H1 (cell line): ENCODE data around the gene DOCK6. TPM values are rescaled to one million over a fixed set of nuclear protein-coding genes. Genes with fewer than 3 reads are reported as not detected.

Experiments used
- ATF2 ChIP-seq: IDR thresholded peaks from 2 replicates; pipeline ENCODE4 v1.6.1; 2012; ENCODE audit warnings: low read length, inconsistent platforms
- CHD1 ChIP-seq: IDR thresholded peaks from 2 replicates; pipeline ENCODE4 v1.6.1; 2012; ENCODE audit warnings: low read depth, low read length, improper control_type of control experiment
- CREB1 ChIP-seq: IDR thresholded peaks from 2 replicates; pipeline ENCODE4 v1.6.1; 2012; ENCODE audit warnings: inconsistent platforms
- EP300 ChIP-seq, 2 experiments: IDR thresholded peaks; 1 replicate in 1 of 2; 2 replicates in 1 of 2; pipeline ENCODE4 v1.6.1; 2011 to 2012; ENCODE audit warnings: low read depth in 2 of 2, low read length in 2 of 2, mild to moderate bottlenecking in 2 of 2, borderline replicate concordance in 1 of 2, inconsistent platforms in 1 of 2, moderate library complexity in 1 of 2
- GTF2F1 ChIP-seq: IDR thresholded peaks from 2 replicates; pipeline ENCODE4 v1.6.1; 2012; ENCODE audit warnings: low read depth, low read length, improper control_type of control experiment, borderline replicate concordance
- JUND ChIP-seq: IDR thresholded peaks from 2 replicates; pipeline ENCODE4 v1.6.1; 2011; ENCODE audit warnings: mild to moderate bottlenecking, improper control_type of control experiment, low read length
- KDM4A ChIP-seq: IDR thresholded peaks from one replicate; pipeline ENCODE4 v1.7.1; 2012; ENCODE audit warnings: low read depth, mild to moderate bottlenecking, moderate library complexity, low read length, inconsistent platforms; ENCODE audit not compliant: severe bottlenecking
- MAX ChIP-seq: IDR thresholded peaks from 2 replicates; pipeline ENCODE4 v1.6.1; 2012; ENCODE audit warnings: inconsistent platforms
- NANOG ChIP-seq: IDR thresholded peaks from 2 replicates; pipeline ENCODE4 v1.6.1; 2011; ENCODE audit warnings: low read length, low read depth, mild to moderate bottlenecking, inconsistent platforms; ENCODE audit not compliant: insufficient read depth, poor library complexity, severe bottlenecking
- POLR2A ChIP-seq, 2 experiments: IDR thresholded peaks; 1 replicate in 1 of 2; 2 replicates in 1 of 2; pipeline ENCODE4 v1.6.1; 2011; ENCODE audit warnings: low read depth in 2 of 2, low read length in 2 of 2, mild to moderate bottlenecking in 2 of 2; ENCODE audit errors: control extremely low read depth in 1 of 2
- POLR2AphosphoS5 ChIP-seq: IDR thresholded peaks from 2 replicates; pipeline ENCODE4 v1.6.1; 2011; ENCODE audit warnings: low read depth, low read length
- RBBP5 ChIP-seq: IDR thresholded peaks from 2 replicates; pipeline ENCODE4 v1.7.1; 2012; ENCODE audit warnings: low read depth, mild to moderate bottlenecking, inconsistent platforms, low read length, moderate library complexity, borderline replicate concordance
- RFX5 ChIP-seq: IDR thresholded peaks from 2 replicates; pipeline ENCODE4 v1.6.1; 2011; ENCODE audit warnings: low read depth, low read length, improper control_type of control experiment, borderline replicate concordance
- SIN3A ChIP-seq, 2 experiments: IDR thresholded peaks in 1 of 2; conservative IDR thresholded peaks in 1 of 2; 2 replicates each; pipeline ENCODE4 v1.6.1; 2011 to 2012; ENCODE audit warnings: low read length in 2 of 2, improper control_type of control experiment in 1 of 2, low read depth in 1 of 2, mild to moderate bottlenecking in 1 of 2
- SIX5 ChIP-seq: IDR thresholded peaks from 2 replicates; pipeline ENCODE4 v1.6.1; 2011; ENCODE audit warnings: mild to moderate bottlenecking, low read depth, low read length
- SP1 ChIP-seq: IDR thresholded peaks from 2 replicates; pipeline ENCODE4 v1.6.1; 2011; ENCODE audit warnings: low read depth, low read length
- SP2 ChIP-seq: IDR thresholded peaks from 2 replicates; pipeline ENCODE4 v1.6.1; 2012; ENCODE audit warnings: mild to moderate bottlenecking, low read length, inconsistent platforms
- TAF1 ChIP-seq: IDR thresholded peaks from 2 replicates; pipeline ENCODE4 v1.6.1; 2011; ENCODE audit warnings: mild to moderate bottlenecking, low read depth, low read length
- TAF7 ChIP-seq: optimal IDR thresholded peaks from 2 replicates; pipeline ENCODE3; 2011; ENCODE audit warnings: low read depth, mild to moderate bottlenecking, inconsistent platforms, low read length, moderate library complexity, borderline replicate concordance
- TBP ChIP-seq: IDR thresholded peaks from 2 replicates; pipeline ENCODE4 v1.6.1; 2011; ENCODE audit warnings: low read depth, low read length, improper control_type of control experiment
- TCF12 ChIP-seq: IDR thresholded peaks from 2 replicates; pipeline ENCODE4 v1.6.1; 2011; ENCODE audit warnings: low read depth, mild to moderate bottlenecking, low read length
- TEAD4 ChIP-seq: IDR thresholded peaks from 2 replicates; pipeline ENCODE4 v1.6.1; 2012; ENCODE audit warnings: low read depth, low read length, inconsistent platforms, mixed read lengths
- ZNF274 ChIP-seq: IDR thresholded peaks from 2 replicates; pipeline ENCODE4 v1.7.0; 2012; ENCODE audit warnings: low read length, borderline replicate concordance; ENCODE audit errors: extremely low read depth
- polyA plus RNA-seq, 7 experiments: library from polyadenylated mRNA; depleted of rRNA in 3 of 7; stranded (reverse) in 5 of 7; unstranded in 2 of 7; fragments of >200 nt in 5 of 7; fragments of 200-250 nt in 2 of 7; gene quantifications; 1 replicate in 5 of 7; 2 replicates in 1 of 7; 4 replicates in 1 of 7; pipeline versions ENCODE4 v1.2.1 to v1.2.3, GENCODE V29; 2011 to 2013; ENCODE audit warnings: missing spikeins in 2 of 7, mixed read lengths in 2 of 7
- total RNA-seq: library from RNA; stranded (reverse); fragmentation: NEBNext Ultra II Directional; extraction: Animal tissue kit (Norgen Biotek cat#: 25700); gene quantifications from 2 replicates; pipeline ENCODE4 v1.2.1, GENCODE V29; 2021

The DOCK6 gene
- total and polyA plus RNA-seq, 2 of the 8 experiments (the other 6 are each of a cell fraction or from before 2014, with no cell fraction given): 25.5 to 54.7 TPM

GRCh38 chr19:11155373-11156120 is 106.8 kb downstream of the DOCK6 start, which contains the start of gene SPC24 (continued):
- TF ChIP-seq CHD1: no peak
- peak; percentile 97 for TF ChIP-seq SP1
- peak; percentile 69; the same call in 1 of the 2 replicates for TF ChIP-seq CREB1
- peak; percentile 97 for TF ChIP-seq TAF7
- peak; percentile 81 to 89; a peak in 3 of 4 replicates for TF ChIP-seq SIN3A (conservative IDR thresholded peaks at IDR 0.05 in 1 of 2, IDR thresholded peaks at IDR 0.05 in 1 of 2; ENCODE audit: low read depth in 1 of 2, low read length in 2 of 2)
- no peak for TF ChIP-seq SIX5
- peak; percentile 41; the same call in 1 of the 2 replicates for TF ChIP-seq MAX
- no peak for TF ChIP-seq TCF12
- peak; percentile 89 for TF ChIP-seq POLR2AphosphoS5
- TF ChIP-seq NANOG: no peak
- TF ChIP-seq TAF1: peak; percentile 99
- TF ChIP-seq ATF2: 0 out of 2 replicates have a peak, but pooled peaks have one; percentile 35
- peak; percentile 11; the same call in 1 of the 2 replicates for TF ChIP-seq JUND
- peak; percentile 84 for TF ChIP-seq SP2
- 0 out of 2 replicates have a peak, but pooled peaks have one; percentile 45 for TF ChIP-seq RBBP5
- no peak for TF ChIP-seq RFX5
- TF ChIP-seq POLR2A (IDR thresholded peaks at IDR 0.05; ENCODE audit: control extremely low read depth in 1 of 2, low read depth in 2 of 2, low read length in 2 of 2): peak; percentile 88 to 91
- TF ChIP-seq KDM4A: peak; percentile 81
- no peak for TF ChIP-seq ZNF274
- no peak for TF ChIP-seq TEAD4
- peak; percentile 94 for TF ChIP-seq TBP
- no peak for TF ChIP-seq EP300 (IDR thresholded peaks at IDR 0.05; ENCODE audit: borderline replicate concordance in 1 of 2, low read depth in 2 of 2, low read length in 2 of 2)
- TF ChIP-seq GTF2F1: peak; percentile 49; the same call in 1 of the 2 replicates
